Neural cell (in vitro differentiated cells): ENCODE results near the gene TFB1M. TPM values are rescaled to one million over a fixed set of nuclear protein-coding genes. Genes with fewer than 3 reads are reported as not detected.

ENCODE experiments used
- H2AFZ ChIP-seq: fragments of 200-600, 300-800 bp; sonication (generic), shearing (Covaris generic); 2 replicates; pipeline ENCODE4 v1.6.0; 2014; ENCODE audit warnings: low read depth, mild to moderate bottlenecking, antibody characterized with exemption, low read length, moderate library complexity
- H3F3A ChIP-seq: fragments of 200-600 bp; shearing (Covaris generic); 2 replicates; pipeline ENCODE4 v1.6.1; 2016; ENCODE audit warnings: mild to moderate bottlenecking, moderate library complexity, mixed read lengths, antibody characterized with exemption, low read length; ENCODE audit not compliant: insufficient read depth, poor library complexity, severe bottlenecking
- H3K27ac ChIP-seq: fragments of 200-600, 300-800 bp; sonication (generic), shearing (Covaris generic); 2 replicates; pipeline ENCODE4 v1.5.1; 2014; ENCODE audit warnings: mild to moderate bottlenecking, low read length, moderate library complexity
- H3K27me3 ChIP-seq: fragments of 300-800, 200-600 bp; sonication (generic), shearing (Covaris generic); 2 replicates; pipeline ENCODE4 v1.6.0; 2014; ENCODE audit warnings: mild to moderate bottlenecking, low read depth, low read length, moderate library complexity; ENCODE audit not compliant: insufficient read depth
- H3K36me3 ChIP-seq: fragments of 300-800, 200-600 bp; sonication (generic), shearing (Covaris generic); 2 replicates; pipeline ENCODE4 v1.5.1; 2014; ENCODE audit warnings: mild to moderate bottlenecking, antibody characterized with exemption, low read length, moderate library complexity; ENCODE audit not compliant: insufficient read depth
- H3K4me2 ChIP-seq: fragments of 300-800, 200-600 bp; sonication (generic), shearing (Covaris generic); 2 replicates; pipeline ENCODE4 v1.6.0; 2014; ENCODE audit warnings: mild to moderate bottlenecking, low read length
- H3K4me3 ChIP-seq: fragments of 300-800, 200-600 bp; sonication (generic), shearing (Covaris generic); 2 replicates; pipeline ENCODE4 v1.5.1; 2014; ENCODE audit warnings: mild to moderate bottlenecking, low read length, moderate library complexity
- H3K79me2 ChIP-seq: fragments of 200-600 bp; shearing (Covaris generic); replicated peaks from 2 replicates; pipeline ENCODE4 v1.6.0; 2014; ENCODE audit warnings: mild to moderate bottlenecking, low read length, moderate library complexity; ENCODE audit not compliant: insufficient read depth
- H3K9ac ChIP-seq: fragments of 300-800, 200-600 bp; sonication (generic), shearing (Covaris generic); 2 replicates; pipeline ENCODE4 v1.6.1; 2016; ENCODE audit warnings: mild to moderate bottlenecking, low read length, mixed read lengths
- H3K9me2 ChIP-seq: fragments of 200-600 bp; shearing (Covaris generic); 2 replicates; pipeline ENCODE4 v1.6.1; 2016; ENCODE audit warnings: mild to moderate bottlenecking, low read length, mixed read lengths; ENCODE audit not compliant: insufficient read depth
- H3K9me3 ChIP-seq: fragments of 200-600, 300-800 bp; sonication (generic), shearing (Covaris generic); 2 replicates; pipeline ENCODE4 v1.6.1; 2016; ENCODE audit warnings: mild to moderate bottlenecking, mixed run types, low read length, moderate library complexity, mixed read lengths
- H4K20me1 ChIP-seq: fragments of 200-600 bp; shearing (Covaris generic); 2 replicates; pipeline ENCODE4 v1.6.1; 2016; ENCODE audit warnings: mild to moderate bottlenecking, mixed run types; ENCODE audit not compliant: insufficient read depth
- CTCF ChIP-seq: fragments of 450-650 bp; IDR thresholded peaks from 2 replicates; pipeline ENCODE4 v1.5.1; 2014; ENCODE audit warnings: antibody characterized with exemption, mild to moderate bottlenecking, moderate library complexity; ENCODE audit not compliant: poor library complexity, severe bottlenecking
- EP300 ChIP-seq: fragments of 450-650 bp; conservative IDR thresholded peaks from 2 replicates; pipeline ENCODE4 v1.6.1; 2014; ENCODE audit warnings: antibody characterized with exemption, mild to moderate bottlenecking, moderate library complexity; ENCODE audit not compliant: poor library complexity, severe bottlenecking
- EZH2 ChIP-seq: fragments of 200-600, 300-800 bp; shearing (Covaris generic), sonication (generic); IDR thresholded peaks from 2 replicates; pipeline ENCODE4 v1.6.1; 2014; ENCODE audit warnings: antibody characterized with exemption, low read length, borderline replicate concordance, mild to moderate bottlenecking; ENCODE audit not compliant: insufficient read depth, poor library complexity, severe bottlenecking
- MXI1 ChIP-seq: fragments of 450-650 bp; conservative IDR thresholded peaks from 2 replicates; pipeline ENCODE4 v1.6.1; 2014; ENCODE audit warnings: antibody characterized with exemption, mild to moderate bottlenecking; ENCODE audit not compliant: poor library complexity, severe bottlenecking
- POLR2AphosphoS5 ChIP-seq: IDR thresholded peaks from 2 replicates; pipeline ENCODE4 v1.6.1; 2012
- RAD21 ChIP-seq: fragments of 450-650 bp; conservative IDR thresholded peaks from 2 replicates; pipeline ENCODE4 v1.6.1; 2014; ENCODE audit warnings: antibody characterized with exemption, mild to moderate bottlenecking, moderate library complexity
- REST ChIP-seq: IDR thresholded peaks from 2 replicates; pipeline ENCODE4 v1.6.1; 2012; ENCODE audit warnings: borderline replicate concordance
- SMC3 ChIP-seq: fragments of 450-650 bp; conservative IDR thresholded peaks from 2 replicates; pipeline ENCODE4 v1.6.1; 2014; ENCODE audit warnings: antibody characterized with exemption, mild to moderate bottlenecking, moderate library complexity; ENCODE audit not compliant: poor library complexity
- TAF1 ChIP-seq: IDR thresholded peaks from 2 replicates; pipeline ENCODE4 v1.6.1; 2012; ENCODE audit warnings: low read depth
- polyA plus RNA-seq: library from polyadenylated mRNA; depleted of rRNA; stranded (reverse); fragments of >200 nt; gene quantifications from 2 replicates; pipeline ENCODE4 v1.2.3, GENCODE V29; 2014

Gene TFB1M
- polyA plus RNA-seq, 1 donor from 2014 or later: 15.5 TPM

- no peaks in the 10 kb centered on the region for H3K9me3 ChIP-seq
- H3K9me2 ChIP-seq: no peaks in the 10 kb centered on the region
- H2AFZ ChIP-seq: no peak overlapping the region
- TF ChIP-seq SMC3 (no peak), REST (no peak), MXI1 (no peak), EP300 (no peak), RAD21 (no peak), CTCF (no peak)
- H3K36me3 ChIP-seq: peaks cover 4% of the 10 kb centered on the region
- no peaks in the 10 kb centered on the region for H3K79me2 ChIP-seq
- no peak overlapping the region for H3K9ac ChIP-seq
- no peak overlapping the region for H3K4me3 ChIP-seq
- H3F3A ChIP-seq: no peaks in the 10 kb centered on the region
- no peaks in the 10 kb centered on the region for H4K20me1 ChIP-seq
- H3K27me3 ChIP-seq: no peaks in the 10 kb centered on the region
- H3K4me2 ChIP-seq: no peak overlapping the region
- no peak overlapping the region for H3K27ac ChIP-seq
Measured at GRCh38 chr6:155256122-155256795, 58.0 kb downstream of the TFB1M start.

GRCh38 chr6:155254139-155254538 lies 60.1 kb downstream of the TFB1M start:
- no peaks in the 10 kb centered on the region for H3K9me3 ChIP-seq
- H3K27ac ChIP-seq: no peak overlapping the region

More at GRCh38 chr6:155254139-155254538, 60.1 kb downstream of the TFB1M start:
- no peaks in the 10 kb centered on the region for H3K79me2 ChIP-seq
- TF ChIP-seq CTCF (no peak), POLR2AphosphoS5 (no peak), EP300 (no peak), SMC3 (no peak), RAD21 (no peak), MXI1 (no peak), TAF1 (no peak), REST (no peak), EZH2 (no peak)
- peaks cover 4% of the 10 kb centered on the region for H3K36me3 ChIP-seq
- H3K9me2 ChIP-seq: no peaks in the 10 kb centered on the region
- H3K27me3 ChIP-seq: no peaks in the 10 kb centered on the region
- H3K9ac ChIP-seq: no peak overlapping the region
- no peaks in the 10 kb centered on the region for H4K20me1 ChIP-seq
- H3K4me3 ChIP-seq: no peak overlapping the region
- H3K4me2 ChIP-seq: no peak overlapping the region
- no peak overlapping the region for H2AFZ ChIP-seq
- no peaks in the 10 kb centered on the region for H3F3A ChIP-seq
